Measurements from ENCODE around the gene PLCB1.

DNA sequence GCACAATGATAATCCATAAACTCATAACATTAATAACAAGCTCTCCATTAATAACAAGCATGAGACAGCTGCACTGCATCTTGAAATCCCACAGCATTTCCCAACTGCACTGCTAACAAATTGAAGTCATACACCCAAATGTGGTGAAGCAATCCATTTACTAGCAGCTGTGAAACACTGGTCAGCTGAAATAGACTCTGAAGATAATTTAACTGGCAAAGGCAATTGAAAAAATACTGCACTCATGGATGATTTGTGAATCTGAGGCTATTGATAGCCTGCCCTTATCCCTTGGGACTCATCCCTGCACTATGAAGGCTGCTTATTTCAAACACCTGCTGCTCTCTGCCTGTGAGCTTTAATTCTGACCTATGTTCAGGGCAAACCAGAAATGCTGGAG lies 49.1 kb upstream of the PLCB1 start:
- TF ChIP-seq CTCF (IDR thresholded peaks at IDR 0.05; ENCODE audit: insufficient read depth, low read depth, low read length) (no peak), EZH2 (IDR thresholded peaks at IDR 0.05; ENCODE audit: insufficient read depth, low read length) (no peak)

Data from astrocyte (in vitro differentiated cells and primary cell).